HG03039 (cell line): ENCODE measurements around the gene MAP1B.

ENCODE experiments used
- ATAC-seq: cut with Tn5 transposase; IDR thresholded peaks from one replicate; pipeline ENCODE4 v1.9.1; 2021; ENCODE audit warnings: mild to moderate bottlenecking, moderate library complexity; ENCODE audit not compliant: unreplicated experiment

MAP1B gene

DNA sequence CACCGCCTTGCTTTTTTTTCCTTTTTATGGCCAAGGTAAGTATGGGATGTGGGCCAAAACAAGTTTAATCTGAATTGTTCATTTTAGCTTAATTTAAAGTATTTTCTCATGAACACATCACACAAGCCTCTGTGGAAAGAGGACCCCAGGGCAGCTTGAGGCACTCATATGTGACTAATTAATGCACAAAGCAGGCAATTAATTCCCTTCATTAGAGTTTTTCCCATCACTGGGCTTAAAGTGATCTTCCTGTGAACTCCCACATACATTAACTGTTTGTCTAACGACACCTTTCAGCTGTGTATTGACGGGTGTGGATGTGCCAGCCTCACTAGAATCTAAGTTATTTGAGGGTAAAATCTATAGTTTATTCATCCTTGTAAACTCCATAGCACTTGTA, 109.5 kb downstream of the MAP1B start:
- ATAC-seq, result no peak

DNA sequence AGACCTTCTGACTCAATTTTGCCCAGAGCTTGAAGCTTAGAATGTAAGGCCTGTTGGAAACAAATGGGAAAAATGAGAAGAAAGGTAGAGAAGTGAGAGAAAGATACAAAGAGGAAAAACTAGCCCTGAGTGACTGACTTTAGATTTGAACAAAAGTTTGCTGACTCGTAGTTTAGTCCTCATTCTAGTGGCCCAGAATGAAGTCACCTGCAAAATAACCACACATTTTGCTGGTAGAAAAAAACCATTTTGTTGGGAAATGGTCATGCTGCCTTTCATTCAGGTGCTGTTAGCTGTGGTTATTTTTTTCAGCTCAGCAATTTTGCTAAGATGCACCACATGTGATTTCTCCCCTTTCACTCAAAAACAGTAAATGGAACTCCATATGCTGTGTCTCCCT, 113.8 kb downstream of the MAP1B start:
- ATAC-seq, result no peak

DNA sequence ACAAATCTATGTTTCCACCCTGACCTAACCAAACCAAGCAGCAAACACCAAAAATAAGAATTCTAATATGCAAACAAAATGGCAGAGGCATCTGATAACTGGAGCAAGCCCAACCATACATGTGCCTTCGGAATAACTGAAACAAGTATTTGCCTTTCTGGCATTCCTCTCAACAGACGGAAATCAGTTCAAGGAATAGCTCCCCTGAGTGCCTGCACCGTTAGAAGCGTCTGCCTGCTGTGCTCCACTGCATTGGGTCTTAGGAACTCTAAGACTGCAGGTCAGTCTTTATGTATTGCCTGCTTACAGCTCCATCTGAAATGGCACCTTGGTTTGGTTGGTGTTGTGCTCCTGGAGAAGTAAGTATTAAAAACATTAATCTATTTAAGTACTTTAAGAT, 114.3 kb downstream of the MAP1B start:
- no peak for ATAC-seq

DNA sequence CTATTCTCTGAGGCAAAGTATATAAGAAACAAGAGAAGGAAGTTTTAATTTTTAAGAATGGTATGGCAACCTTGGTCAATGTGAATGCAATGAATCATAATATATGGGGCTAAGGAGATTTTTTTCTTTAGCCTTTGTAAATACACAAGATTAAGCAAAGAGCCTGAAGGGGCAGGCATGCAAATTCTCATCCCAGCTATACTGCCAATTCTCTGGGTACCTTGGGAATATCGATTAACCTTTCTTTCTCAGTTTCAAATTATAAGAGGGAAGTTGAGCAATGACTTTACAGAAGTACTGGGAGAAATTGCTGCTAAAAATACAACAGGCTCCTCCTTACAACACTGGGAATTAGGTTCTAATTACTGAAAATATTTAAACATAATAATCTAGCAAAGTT, 115.2 kb downstream of the MAP1B start:
- no peak for ATAC-seq

DNA sequence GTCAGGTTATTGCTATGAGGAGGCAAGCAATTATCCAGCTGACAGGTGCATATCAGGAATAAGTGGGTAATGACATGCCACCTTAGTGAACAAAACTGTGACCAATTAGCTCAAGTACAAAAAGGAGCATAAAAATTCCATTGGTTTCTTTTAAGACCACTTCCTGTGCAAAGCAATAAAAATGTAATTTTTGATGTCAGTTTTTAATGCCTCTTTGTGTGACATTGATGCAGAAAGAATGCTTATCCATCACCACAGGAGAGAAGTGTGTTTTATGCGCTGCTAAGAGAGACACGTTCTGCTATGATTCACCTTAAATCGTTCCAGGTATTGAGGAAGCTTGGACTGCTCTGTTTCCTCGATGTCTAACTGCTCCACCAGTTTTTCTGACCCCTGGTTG, 116.1 kb downstream of the MAP1B start:
- ATAC-seq, result no peak

DNA sequence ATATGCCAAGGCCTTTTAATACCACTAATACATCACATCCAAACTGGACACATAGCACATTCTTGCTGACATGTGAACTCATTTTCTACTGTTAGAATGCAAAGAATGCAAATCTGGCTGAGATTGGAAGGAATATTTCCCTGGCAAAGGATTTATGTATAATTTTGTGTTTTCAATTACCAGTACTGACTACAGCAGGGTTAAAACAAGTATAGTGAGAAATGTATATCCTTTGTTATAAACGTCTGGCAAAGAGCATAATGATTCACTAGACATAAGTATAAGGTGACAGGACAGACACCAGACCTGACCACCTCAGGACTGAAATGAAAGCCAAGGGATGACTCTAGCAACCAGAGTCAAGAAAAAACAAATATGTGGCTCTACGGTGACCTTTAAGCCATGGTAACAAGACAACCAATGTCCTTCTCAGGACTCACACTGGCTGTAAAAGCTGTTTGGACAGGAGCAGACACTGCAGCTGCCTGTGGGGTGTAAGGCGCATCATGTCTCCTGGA, 117.7 kb downstream of the MAP1B start:
- no peak for ATAC-seq

DNA sequence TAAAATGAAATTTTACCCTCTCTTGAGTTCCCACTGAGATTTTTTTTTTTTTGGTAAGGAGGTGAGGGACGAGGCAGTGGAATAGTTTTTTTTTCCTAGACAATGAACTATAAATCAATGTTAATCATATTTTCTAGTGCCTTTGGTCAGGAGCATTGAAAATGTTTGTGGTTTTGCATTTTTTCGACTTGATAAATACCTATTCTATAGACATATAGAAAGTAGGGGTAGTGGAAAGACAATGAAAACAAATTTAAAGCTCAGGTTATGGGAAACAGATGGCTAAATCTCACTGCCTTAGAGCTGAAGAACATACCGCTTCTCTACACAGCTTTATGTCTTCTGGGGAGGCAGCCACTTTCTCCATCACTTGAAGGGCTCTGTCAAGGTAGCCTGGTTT, 118.5 kb downstream of the MAP1B start:
- no peak for ATAC-seq

DNA sequence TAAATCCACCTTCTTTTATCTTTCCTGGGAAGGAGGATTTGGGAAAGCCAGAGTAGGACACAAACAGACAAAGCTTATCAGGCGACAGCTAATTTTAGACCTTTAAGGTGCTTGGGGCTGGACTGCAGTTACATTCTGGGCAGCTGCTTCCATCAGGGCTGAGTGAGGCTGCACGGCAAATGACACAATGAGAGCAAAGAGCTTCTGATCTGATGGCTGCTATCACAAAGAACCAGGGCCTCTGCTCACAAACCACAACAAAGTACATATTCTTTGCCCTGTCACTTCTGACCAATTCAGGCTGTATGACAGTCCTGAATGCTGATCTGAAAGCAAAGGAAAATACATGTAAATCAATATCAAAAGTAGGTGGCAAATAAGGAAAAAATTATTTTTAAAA, 119.7 kb downstream of the MAP1B start:
- no peak for ATAC-seq

DNA sequence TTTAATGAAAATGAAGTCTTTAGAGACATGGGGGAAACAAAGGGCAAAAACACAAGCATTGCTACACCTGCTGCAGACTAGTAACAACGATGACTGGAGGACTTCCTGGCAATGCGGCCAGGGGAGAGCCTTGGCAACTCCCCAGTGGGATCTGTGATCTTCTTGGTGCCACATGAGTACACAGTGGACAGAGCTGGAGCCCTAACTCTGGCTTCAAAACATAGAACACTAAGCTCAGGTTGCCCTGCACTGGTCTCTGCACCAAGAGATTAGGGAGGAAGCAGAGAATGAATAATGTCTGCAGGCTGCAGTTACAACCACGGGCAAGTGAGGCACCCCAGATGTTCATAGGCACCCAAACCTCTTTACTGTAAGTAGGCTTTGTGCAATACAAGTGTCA, 121.7 kb downstream of the MAP1B start:
- no peak for ATAC-seq

DNA sequence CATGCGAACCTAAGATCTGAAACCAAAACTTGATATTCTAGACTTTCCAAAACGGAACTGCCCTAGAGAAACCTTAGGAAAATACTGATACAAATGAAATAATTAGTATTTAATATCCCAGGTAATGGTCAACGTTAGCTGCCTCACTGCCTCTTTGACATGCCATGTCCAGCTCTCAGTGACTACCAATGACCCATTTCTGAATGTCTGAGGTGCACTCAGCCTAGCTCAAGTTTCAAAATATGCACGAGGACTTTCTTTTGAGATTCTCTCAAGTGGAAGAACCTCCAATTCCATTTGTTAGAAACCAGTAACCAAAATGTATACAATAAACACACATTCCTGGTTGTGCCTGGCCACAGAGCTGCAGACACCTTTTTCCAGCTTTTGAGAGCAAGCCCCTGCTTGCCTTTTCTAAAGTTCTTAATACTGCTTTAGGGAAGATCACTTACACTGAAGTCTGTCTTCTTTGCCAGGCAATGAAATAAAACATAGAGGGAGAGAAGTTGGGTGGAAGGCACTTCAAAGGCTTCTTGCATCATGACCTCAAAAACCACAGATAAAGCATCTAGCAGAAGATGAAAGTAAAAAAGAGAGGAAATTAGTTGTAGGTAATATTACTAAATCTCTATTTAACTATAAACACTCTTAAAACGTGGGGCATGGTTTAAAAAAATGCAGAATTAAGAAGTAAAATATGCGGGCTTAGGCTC, 124.9 kb downstream of the MAP1B start:
- ATAC-seq, result no peak

DNA sequence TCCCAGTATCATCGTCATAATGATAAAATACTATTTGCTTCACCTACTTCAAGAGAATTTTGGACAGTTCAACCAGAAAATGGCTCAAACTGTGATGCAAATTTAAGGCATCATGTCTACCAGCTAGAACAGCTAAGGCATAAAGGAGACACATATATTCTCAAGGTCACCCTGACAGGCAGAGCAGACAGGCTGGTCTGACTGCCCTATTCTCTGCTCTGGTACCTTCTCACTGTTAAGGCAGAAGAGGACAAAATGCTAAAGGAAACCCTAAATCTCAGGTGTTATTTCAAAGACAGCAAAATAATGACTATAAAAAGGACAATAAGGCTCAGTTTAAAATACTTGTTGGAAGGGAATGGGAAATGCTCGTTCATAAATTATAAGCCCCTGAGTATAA, 125.6 kb downstream of the MAP1B start:
- ATAC-seq, result no peak

DNA sequence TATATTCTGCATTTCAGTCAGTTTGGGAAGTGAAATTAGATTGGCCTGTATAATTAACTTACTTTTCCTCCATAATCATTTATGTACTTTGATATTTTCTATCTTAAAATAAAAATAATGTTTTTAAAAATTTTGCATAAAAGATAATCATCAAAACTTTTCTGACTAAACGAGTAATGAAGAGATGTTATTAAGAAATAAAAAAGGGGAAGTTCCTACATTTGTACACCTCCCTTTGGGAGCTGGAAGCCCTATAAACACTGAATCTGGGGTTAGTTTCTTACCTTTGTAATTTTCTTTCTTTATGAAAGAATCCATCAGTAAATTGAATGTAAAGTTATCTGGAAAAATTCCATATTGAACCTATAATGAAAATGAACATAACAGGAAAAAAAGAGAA, 126.6 kb downstream of the MAP1B start:
- no peak for ATAC-seq

DNA sequence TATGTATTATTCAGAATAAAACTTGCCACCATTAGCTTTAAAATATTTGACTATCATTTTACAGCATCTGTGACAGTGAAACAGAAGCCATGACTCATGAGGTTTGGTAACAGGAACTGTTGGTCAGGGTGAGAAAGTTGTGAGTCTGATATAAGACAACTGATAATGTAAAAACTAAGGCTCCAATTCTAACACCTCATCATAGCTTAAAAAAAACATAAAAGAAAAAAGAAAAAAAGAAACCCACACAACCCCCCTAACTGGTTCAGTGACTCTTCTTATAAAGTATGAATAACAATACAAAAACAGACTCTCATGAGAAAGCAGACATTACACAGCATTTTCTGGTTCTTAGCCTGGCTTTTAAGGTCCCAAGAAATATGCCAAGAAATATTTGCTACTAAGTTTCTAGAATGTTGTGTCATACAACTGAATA, 127.0 kb downstream of the MAP1B start:
- peak; percentile 57 for ATAC-seq

DNA sequence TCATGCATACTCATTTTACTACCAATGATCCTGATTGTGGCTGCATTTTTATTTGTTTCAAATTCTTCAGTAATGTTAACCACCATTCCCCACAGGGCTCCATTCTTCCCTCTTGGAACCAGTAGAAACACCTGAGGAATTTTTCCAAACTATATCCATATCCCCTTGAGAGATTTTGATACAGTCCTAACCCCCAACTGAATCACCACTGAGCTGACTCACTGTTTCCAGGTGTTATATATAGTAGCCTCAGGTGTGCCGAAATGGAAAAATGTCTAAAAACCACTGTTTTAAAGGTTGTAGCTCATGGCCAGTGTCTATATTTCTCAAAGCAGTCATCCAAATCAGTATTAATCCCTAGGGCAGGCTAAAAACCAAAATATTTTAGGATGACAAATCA, 127.6 kb downstream of the MAP1B start:
- no peak for ATAC-seq

DNA sequence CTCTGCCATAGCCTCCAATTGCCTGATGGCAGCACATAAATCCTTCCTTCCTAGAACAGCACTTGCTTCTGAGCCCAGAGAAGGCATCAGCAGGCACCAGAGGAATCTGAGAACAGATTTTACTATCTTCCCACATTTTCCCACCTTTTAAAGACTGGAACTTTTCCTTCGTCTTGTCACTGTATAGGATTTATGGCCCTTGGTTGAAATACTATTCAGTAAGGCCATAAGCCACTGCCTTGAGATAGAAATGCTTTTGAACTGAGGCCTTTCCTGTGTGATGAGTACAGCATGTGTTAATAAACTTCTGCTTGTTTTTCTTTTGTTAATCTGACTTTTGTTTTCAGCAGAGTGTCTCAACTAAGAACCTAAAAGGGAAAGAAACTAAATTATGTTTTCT, 128.4 kb downstream of the MAP1B start:
- no peak for ATAC-seq

DNA sequence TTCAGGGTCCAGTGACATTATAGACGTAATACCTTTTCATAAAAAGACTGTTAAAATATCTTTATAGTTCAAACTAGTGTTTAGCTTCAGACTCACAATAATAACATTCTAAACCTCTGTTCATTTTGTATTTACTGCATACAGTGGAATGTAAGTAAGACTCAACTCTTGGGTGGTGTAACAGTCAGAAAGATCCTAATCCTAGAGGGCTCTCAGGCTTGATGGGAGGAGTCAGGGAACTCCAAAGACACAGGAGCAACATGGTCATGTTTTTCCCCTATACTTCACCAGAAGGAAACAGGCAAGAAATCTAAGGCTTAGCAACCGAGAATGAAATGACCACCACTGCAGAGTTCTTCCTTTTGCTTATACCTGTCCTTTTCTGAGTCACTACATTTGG, 130.1 kb downstream of the MAP1B start:
- no peak for ATAC-seq

DNA sequence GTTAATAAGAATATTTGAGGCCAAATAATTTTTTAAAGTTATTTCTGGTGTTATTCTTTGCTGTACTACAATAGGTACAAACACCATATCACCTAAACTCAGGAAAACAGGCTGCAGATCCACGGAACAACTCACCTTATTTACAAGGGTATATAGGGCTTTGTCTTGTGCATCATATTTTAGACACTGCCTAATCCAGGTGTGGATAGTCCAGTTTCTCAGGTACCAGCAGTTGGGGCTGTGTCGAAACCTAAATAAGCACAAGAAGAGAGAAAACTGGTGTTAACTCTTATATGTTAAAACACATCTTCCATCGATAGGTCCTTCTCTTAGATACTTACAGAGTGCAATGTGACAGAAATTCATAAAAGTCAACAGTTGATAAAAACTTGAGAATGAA, 130.6 kb downstream of the MAP1B start:
- no peak for ATAC-seq

DNA sequence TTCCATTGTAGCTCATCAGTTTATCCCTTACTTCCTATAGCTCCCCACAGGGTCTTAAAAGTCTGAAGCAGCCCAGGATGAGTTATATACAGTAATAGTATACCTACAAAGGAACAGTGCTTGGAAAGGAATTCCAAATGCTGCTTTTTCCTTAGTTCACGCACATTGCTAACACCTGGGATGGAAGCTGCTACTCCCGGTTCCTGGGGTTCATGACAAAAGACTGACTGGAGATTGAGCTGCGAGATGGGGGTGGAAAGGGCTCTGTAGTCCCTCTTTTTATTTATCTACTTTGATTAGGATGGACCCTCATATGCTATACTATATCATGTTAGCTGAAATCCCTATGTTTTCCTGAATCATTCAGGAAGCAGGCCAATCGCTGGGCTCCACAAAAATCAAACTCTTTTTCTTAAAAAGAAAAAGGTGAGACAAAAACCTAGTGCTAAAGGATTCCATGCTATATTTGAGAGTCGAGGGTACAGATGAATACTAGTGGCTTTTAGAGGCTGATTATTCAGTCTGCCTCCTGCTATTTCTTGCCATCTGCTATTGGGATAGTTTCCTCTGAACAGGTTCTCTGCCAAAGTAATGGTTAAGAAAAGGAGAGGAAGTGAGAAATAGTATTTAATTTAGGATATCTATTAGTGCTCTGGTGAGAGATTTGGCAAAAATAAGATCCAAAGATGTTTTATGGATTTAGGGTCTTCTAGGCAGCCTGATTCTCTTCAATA, 131.6 kb downstream of the MAP1B start:
- ATAC-seq, result no peak

DNA sequence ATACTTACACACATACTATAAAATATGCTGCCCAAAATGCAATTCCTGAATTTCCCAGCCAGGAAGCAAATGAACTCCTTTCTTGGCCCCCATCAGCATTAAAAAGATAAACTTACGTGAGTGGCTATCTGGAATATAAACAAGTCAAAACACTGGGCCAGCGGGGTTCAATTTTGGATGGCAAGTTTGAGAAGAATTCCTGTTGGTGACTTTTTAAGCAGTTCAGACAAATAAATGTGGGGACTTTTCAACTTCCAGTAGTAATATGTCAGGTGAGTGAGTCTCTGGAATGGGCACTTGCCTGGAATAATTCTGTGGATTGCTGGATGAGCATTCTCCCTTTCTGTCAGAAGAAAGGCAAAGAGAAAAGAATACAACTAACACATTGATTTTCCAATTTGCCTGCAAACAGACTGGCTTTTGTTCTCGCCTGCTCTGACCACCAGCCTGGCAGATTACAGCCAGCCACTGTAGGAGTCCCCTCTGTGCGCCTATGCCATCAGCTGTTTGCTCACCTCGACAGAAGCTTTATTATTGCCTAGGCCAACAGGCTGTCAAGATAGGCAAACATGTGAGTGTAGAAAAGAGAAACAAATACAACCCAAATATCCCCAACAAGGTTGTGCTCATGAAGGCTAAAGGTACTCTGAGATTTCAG, 134.2 kb downstream of the MAP1B start:
- ATAC-seq, result no peak

DNA sequence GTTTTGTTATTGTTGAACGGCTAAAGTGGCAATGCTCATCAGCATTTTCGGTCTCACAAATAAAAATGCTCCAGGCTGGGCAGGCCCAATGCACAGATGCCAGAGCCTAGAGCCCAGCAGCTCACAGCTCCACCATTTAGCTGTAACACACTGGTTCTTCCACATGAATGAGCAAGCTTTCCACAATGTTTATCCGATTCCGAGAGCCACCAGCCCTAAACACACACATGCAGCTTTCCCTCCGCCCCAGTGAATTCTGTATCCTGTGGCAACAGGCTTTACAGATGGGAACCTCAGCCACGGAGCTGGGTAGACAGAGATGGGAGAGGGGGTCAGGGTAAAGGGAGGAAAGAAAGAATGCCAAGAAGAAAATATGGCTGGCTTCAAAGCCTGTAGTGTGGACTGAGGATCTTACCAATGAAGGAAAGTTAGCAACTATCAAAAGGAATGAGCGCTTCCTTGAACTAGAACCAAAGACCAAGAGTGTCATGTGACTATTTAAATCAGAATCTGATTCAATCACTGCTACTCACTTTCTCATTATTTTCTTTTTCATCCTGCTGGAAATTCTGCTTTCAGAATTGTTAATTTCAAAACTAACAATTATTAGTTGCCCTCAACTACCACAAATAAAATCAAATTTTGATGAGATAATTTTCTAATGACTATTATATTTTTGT, 135.7 kb downstream of the MAP1B start:
- no peak for ATAC-seq

DNA sequence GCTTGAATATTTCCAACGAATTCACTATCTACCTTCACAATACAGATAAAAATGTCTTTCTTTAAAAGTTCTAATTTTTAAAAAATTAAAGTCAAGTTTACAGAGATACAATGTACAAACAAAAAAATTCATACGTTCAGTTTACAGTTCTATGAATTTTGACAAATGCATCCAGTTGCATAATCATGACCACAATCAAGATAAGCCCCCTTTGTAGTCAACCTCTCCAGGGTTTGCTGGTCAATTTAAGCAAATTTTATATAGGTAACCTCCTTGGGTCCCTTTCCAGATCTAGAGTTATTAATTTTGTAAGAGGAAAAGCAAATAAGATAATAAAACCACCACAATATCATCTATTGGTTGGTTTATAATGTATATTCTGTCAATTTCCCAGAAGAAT, 136.4 kb downstream of the MAP1B start:
- ATAC-seq, result no peak
